Kidney epithelial cell (primary cell): ENCODE measurements around the gene EEF1B2. TPM values are rescaled to one million over a fixed set of nuclear protein-coding genes. Genes with fewer than 3 reads are reported as not detected.

Source experiments
- DNase-seq: peaks from one replicate; pipeline ENCODE4 v3.0.0-alpha.2; 2010; ENCODE audit warnings: low read depth
- H3K27me3 ChIP-seq: 2 replicates; pipeline ENCODE4 v1.6.0; 2011; ENCODE audit warnings: low read length; ENCODE audit not compliant: control insufficient read depth, insufficient read depth
- H3K36me3 ChIP-seq: 2 replicates; pipeline ENCODE4 v1.5.1; 2011; ENCODE audit warnings: low read length; ENCODE audit not compliant: control insufficient read depth, insufficient read depth
- H3K4me3 ChIP-seq: 2 replicates; pipeline ENCODE4 v1.5.1; 2011; ENCODE audit warnings: low read depth, mild to moderate bottlenecking, control low read depth, low read length
- CTCF ChIP-seq: IDR thresholded peaks from 2 replicates; pipeline ENCODE4 v1.5.1; 2011; ENCODE audit warnings: mild to moderate bottlenecking, moderate library complexity, low read length, control low read depth, inconsistent platforms; ENCODE audit not compliant: insufficient read depth, poor library complexity, severe bottlenecking
- total RNA-seq: library from RNA; depleted of rRNA; stranded (reverse); fragments of >200 nt; gene quantifications from 2 replicates; pipeline ENCODE4 v1.2.3, GENCODE V29; 2015

The EEF1B2 gene
- total RNA-seq, 1 donor from 2014 or later = 772 TPM

GRCh38 chr2:206193671-206194357, 34.1 kb downstream of the EEF1B2 start:
- no peak for DNase-seq
- no peak for TF ChIP-seq CTCF
- H3K27me3 ChIP-seq = no peaks in the 10 kb centered on the region
- H3K4me3 ChIP-seq = no peak overlapping the region
- H3K36me3 ChIP-seq = no peaks in the 10 kb centered on the region

- H3K4me3 ChIP-seq = no peak overlapping the region
- no peaks in the 10 kb centered on the region for H3K27me3 ChIP-seq
- H3K36me3 ChIP-seq = no peaks in the 10 kb centered on the region
- DNase-seq = no peak
- TF ChIP-seq CTCF = no peak
These were observed 39.0 kb downstream of the EEF1B2 start for GRCh38 chr2:206198677-206199076.

GRCh38 chr2:206201075-206201848, 41.6 kb downstream of the EEF1B2 start:
- Histone ChIP-seq H3K27me3 (no peaks in the 10 kb centered on the region), H3K4me3 (no peak overlapping the region), H3K36me3 (no peaks in the 10 kb centered on the region)
- no peak for TF ChIP-seq CTCF
- DNase-seq = no peak

GRCh38 chr2:206202446-206202845, 42.8 kb downstream of the EEF1B2 start:
- no peak for DNase-seq
- Histone ChIP-seq H3K27me3 (no peaks in the 10 kb centered on the region), H3K4me3 (no peak overlapping the region), H3K36me3 (no peaks in the 10 kb centered on the region)
- TF ChIP-seq CTCF = no peak

- TF ChIP-seq CTCF = no peak
- DNase-seq = no peak
- Histone ChIP-seq H3K27me3 (no peaks in the 10 kb centered on the region), H3K4me3 (no peak overlapping the region), H3K36me3 (no peaks in the 10 kb centered on the region)
These were observed 43.6 kb downstream of the EEF1B2 start for GRCh38 chr2:206203331-206203730.
